ENCODE data around the gene IER5L.
A peak's percentile ranks its signal among the peaks of the same experiment; 100 is the strongest.
"Not testable (repeated sequence)": the region's sequence is repeated elsewhere in the genome, so short reads cannot be mapped to it uniquely, and the experiment has no call there.

Gene IER5L

GRCh38 chr9:129136446-129137035, 41.5 kb downstream of the IER5L start:
- H3K9ac ChIP-seq, result peak overlapping the region in 1 of 11 experiments; percentile 24; a peak in 2 of 22 replicates

DNA sequence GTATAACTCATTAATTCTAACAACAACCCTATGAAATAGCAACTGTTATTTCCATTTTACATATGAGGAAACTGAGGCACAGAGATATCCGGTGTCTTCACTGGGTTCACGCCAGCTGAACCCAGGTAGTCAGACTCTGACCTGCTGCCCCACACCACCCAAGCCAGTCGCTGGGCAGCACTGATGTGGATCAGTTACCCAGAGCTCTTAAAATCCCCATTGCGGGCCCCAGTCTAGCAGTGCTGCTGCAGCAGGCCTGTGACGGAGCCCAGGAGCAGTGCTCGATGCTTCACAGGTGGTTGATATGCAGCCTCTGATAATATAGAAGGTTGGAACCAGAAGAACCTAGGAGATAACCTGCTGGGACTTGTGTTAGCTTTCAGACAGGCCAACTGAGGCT, 42.6 kb downstream of the IER5L start:
- no peak for TF ChIP-seq Cebpa-rat (IDR thresholded peaks at IDR 0.05)
- peaks cover 74 to 85% (median 82%) of the 10 kb centered on the region in 11 experiments for H3K36me3 ChIP-seq
- H3K27ac ChIP-seq, result no peak overlapping the region
- peaks cover 11 to 34% (median 23%) of the 10 kb centered on the region in 10 experiments for H3K4me1 ChIP-seq
- peak overlapping the region in 1 of 11 experiments; percentile 35; a peak in 1 of 22 replicates for H3K9ac ChIP-seq
- no peaks in the 10 kb centered on the region for H3K9me3 ChIP-seq (replicated peaks in 1 of 11)
- no peak overlapping the region for H3K4me2 ChIP-seq
- peaks cover 0 to 12% (median 0%) of the 10 kb centered on the region in 11 experiments; a peak in 4 of 22 replicates for H4K20me1 ChIP-seq
- no peak overlapping the region for H3K4me3 ChIP-seq
- no peaks in the 10 kb centered on the region for H3K27me3 ChIP-seq

More at GRCh38 chr9:129136446-129137035, 41.5 kb downstream of the IER5L start:
- Histone ChIP-seq H4K20me1 (peaks cover 0 to 5% (median 0%) of the 10 kb centered on the region in 11 experiments; a peak in 2 of 22 replicates), H3K27me3 (no peaks in the 10 kb centered on the region), H3K9me3 (replicated peaks in 1 of 11) (no peaks in the 10 kb centered on the region), H3K4me2 (no peak overlapping the region), H3K4me3 (no peak overlapping the region), H3K4me1 (peaks cover 22 to 40% (median 32%) of the 10 kb centered on the region in 10 experiments), H3K36me3 (peaks cover 64 to 74% (median 71%) of the 10 kb centered on the region in 11 experiments), H3K27ac (peak overlapping the region in 2 of 11 experiments; percentile 14 to 25; a peak in 1 of 22 replicates)
- TF ChIP-seq Cebpa-rat (IDR thresholded peaks at IDR 0.05), result no peak

DNA sequence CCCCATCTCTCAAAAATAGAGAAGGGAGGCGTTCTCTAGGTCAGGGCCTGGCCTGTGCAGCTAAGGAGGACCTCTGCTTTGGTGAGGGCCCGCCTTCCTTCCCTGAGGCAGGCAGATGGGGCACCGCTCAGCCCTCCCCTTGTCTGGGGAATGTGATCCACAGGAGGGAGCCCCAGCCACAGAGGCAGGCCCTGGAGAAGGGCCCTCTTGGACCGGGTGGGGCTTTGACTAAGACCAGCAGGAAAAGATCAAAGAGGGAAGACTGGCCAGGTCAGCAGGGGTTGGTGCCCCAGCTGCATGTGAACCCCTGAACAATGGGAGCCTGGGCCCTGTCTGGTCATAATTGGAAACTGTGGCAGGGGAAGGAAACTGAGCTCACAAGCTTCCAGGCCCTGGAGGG, 45.0 kb downstream of the IER5L start:
- Histone ChIP-seq H3K27ac (peak overlapping the region in 5 of 11 experiments; percentile 6 to 42 (median 24); a peak in 4 of 22 replicates), H3K9ac (peak overlapping the region in 9 of 11 experiments; percentile 4 to 56 (median 28); a peak in 9 of 22 replicates), H4K20me1 (peaks cover 0 to 19% (median 0%) of the 10 kb centered on the region in 11 experiments; a peak in 6 of 22 replicates), H3K9me3 (replicated peaks in 1 of 11) (no peaks in the 10 kb centered on the region), H3K4me1 (peaks cover 0 to 12% (median 4%) of the 10 kb centered on the region in 10 experiments; a peak in 12 of 20 replicates), H3K4me2 (no peak overlapping the region), H3K4me3 (no peak overlapping the region), H3K27me3 (no peaks in the 10 kb centered on the region), H3K36me3 (peaks cover 85 to 100% (median 94%) of the 10 kb centered on the region in 11 experiments)
- TF ChIP-seq Cebpa-rat (IDR thresholded peaks at IDR 0.05), result no peak

GRCh38 chr9:129131300-129132145, 46.5 kb downstream of the IER5L start:
- no peak overlapping the region for H3K27ac ChIP-seq

GRCh38 chr9:129130791-129131190, 47.3 kb downstream of the IER5L start:
- no peaks in the 10 kb centered on the region for H3K9me3 ChIP-seq (replicated peaks in 1 of 11)
- no peak overlapping the region for H3K9ac ChIP-seq
- peaks cover 76 to 96% (median 84%) of the 10 kb centered on the region in 11 experiments for H3K36me3 ChIP-seq
- no peak overlapping the region for H3K4me2 ChIP-seq
- peaks cover 0 to 40% (median 4%) of the 10 kb centered on the region in 11 experiments; a peak in 9 of 22 replicates for H4K20me1 ChIP-seq
- no peak for TF ChIP-seq Cebpa-rat (IDR thresholded peaks at IDR 0.05)
- no peak overlapping the region for H3K27ac ChIP-seq
- no peaks in the 10 kb centered on the region for H3K27me3 ChIP-seq
- no peak overlapping the region for H3K4me3 ChIP-seq
- peaks cover 15 to 32% (median 25%) of the 10 kb centered on the region in 10 experiments for H3K4me1 ChIP-seq

More at GRCh38 chr9:129131300-129132145, 46.5 kb downstream of the IER5L start:
- Histone ChIP-seq H4K20me1 (peaks cover 0 to 35% (median 4%) of the 10 kb centered on the region in 11 experiments; a peak in 9 of 22 replicates), H3K9me3 (replicated peaks in 1 of 11) (no peaks in the 10 kb centered on the region), H3K4me1 (peaks cover 8 to 24% (median 17%) of the 10 kb centered on the region in 10 experiments), H3K4me2 (peak overlapping the region in 3 of 11 experiments; percentile 5 to 30 (median 28); a peak in 2 of 22 replicates), H3K9ac (peak overlapping the region in 3 of 11 experiments; percentile 1 to 13 (median 8); a peak in 1 of 22 replicates), H3K27me3 (no peaks in the 10 kb centered on the region), H3K36me3 (peaks cover 80 to 97% (median 90%) of the 10 kb centered on the region in 11 experiments), H3K4me3 (no peak overlapping the region)
- TF ChIP-seq Cebpa-rat (IDR thresholded peaks at IDR 0.05), result no peak

- not testable (repeated sequence) for H3K27me3 ChIP-seq; H3K27ac ChIP-seq; H3K9me3 ChIP-seq (replicated peaks in 1 of 11); H3K9ac ChIP-seq; H3K4me2 ChIP-seq; H3K4me3 ChIP-seq
- peaks cover 21 to 37% (median 30%) of the 10 kb centered on the region in 10 experiments for H3K4me1 ChIP-seq
- H3K36me3 ChIP-seq, result peaks cover 74 to 96% (median 84%) of the 10 kb centered on the region in 11 experiments
- H4K20me1 ChIP-seq, result peaks cover 0 to 40% (median 4%) of the 10 kb centered on the region in 11 experiments; a peak in 9 of 22 replicates
These were observed 47.8 kb downstream of the IER5L start for GRCh38 chr9:129130271-129130670.

- TF ChIP-seq Cebpa-rat (IDR thresholded peaks at IDR 0.05), result no peak
- no peak overlapping the region for H3K4me3 ChIP-seq
- H3K4me1 ChIP-seq, result peaks cover 31 to 52% (median 43%) of the 10 kb centered on the region in 10 experiments
- peak overlapping the region in 2 of 11 experiments; percentile 2 to 3; a peak in 1 of 22 replicates for H3K9ac ChIP-seq
- no peaks in the 10 kb centered on the region for H3K9me3 ChIP-seq (replicated peaks in 1 of 11)
- no peak overlapping the region for H3K4me2 ChIP-seq
- H3K36me3 ChIP-seq, result peaks cover 72 to 96% (median 87%) of the 10 kb centered on the region in 11 experiments
- H3K27ac ChIP-seq, result no peak overlapping the region; a peak in 1 of 22 replicates
- no peaks in the 10 kb centered on the region for H3K27me3 ChIP-seq
- peaks cover 0 to 40% (median 5%) of the 10 kb centered on the region in 11 experiments; a peak in 10 of 22 replicates for H4K20me1 ChIP-seq
These were observed 49.4 kb downstream of the IER5L start for GRCh38 chr9:129128689-129129088.

DNA sequence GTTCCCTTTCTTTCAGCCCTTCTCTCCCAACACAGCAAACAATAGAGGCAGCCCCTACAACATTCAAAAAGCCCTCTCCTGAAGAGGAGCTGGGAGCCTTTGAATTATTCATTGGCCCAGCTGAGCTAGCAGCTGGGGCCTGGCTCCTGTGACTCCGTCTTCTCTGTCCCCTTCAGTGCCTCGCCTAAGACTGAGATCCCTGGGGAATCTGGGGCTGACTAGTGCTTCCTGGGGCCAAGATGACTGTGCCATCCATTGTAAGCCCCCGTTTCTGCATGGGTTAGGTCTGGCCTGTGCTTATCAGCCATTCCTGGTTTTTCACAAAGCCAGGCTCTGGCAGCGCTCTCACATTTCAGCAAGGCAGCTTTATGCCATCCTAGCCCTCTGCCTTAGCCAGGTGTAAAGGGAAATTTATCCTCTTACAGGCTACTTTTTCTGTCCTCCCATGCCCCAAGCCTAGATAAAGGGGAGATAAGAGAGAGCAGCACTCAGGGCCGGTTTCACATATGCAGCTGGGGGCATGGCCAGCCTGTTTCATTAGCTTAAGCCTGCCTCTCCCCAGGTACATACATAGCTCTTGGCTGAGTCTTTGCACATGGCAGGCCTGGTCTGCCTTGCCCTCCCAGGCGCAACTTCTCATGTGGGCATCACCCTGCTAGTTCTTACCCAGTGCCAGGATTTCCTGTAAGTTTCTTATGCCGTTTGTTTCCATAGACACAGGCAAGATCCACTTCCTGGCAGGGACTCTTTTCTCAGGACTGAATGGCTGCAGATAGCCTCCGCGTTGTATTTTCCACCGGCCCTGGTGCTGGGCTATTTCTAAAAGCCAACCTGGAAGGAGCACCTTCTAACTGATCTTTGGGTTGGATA, 51.1 kb downstream of the IER5L start:
- no peak overlapping the region for H3K4me3 ChIP-seq
- peak overlapping the region; percentile 9 to 70 (median 51); a peak in 18 of 22 replicates for H3K9ac ChIP-seq
- no peaks in the 10 kb centered on the region for H3K27me3 ChIP-seq
- H3K4me1 ChIP-seq, result peaks cover 31 to 49% (median 41%) of the 10 kb centered on the region in 10 experiments
- H3K4me2 ChIP-seq, result peak overlapping the region; percentile 39 to 93 (median 71)
- H4K20me1 ChIP-seq, result peaks cover 0 to 47% (median 13%) of the 10 kb centered on the region in 11 experiments; a peak in 10 of 22 replicates
- no peak for TF ChIP-seq Cebpa-rat (IDR thresholded peaks at IDR 0.05)
- peak overlapping the region in 10 of 11 experiments; percentile 3 to 76 (median 64); a peak in 18 of 22 replicates for H3K27ac ChIP-seq
- H3K36me3 ChIP-seq, result peaks cover 72 to 96% (median 86%) of the 10 kb centered on the region in 11 experiments
- no peaks in the 10 kb centered on the region for H3K9me3 ChIP-seq (replicated peaks in 1 of 11)

Measured in BLaER1 treated with 17β-estradiol and CSF1 and Interleukin-3, amounts not matched to agents 10 nM and 100 nM (cell line).